NCI-H187 treated with DMSO at 0.1 percent for 48 hours (cell line): ENCODE measurements around the gene CUL9.

Source experiments
- DNase-seq: peaks from one replicate; lab custom pipeline; 2025; lab: John Stamatoyannopoulos, UW

Gene CUL9

GRCh38 chr6:43200541-43200940 lies 18.5 kb downstream of the CUL9 start:
- DNase-seq: no peak

- DNase-seq: no peak
These were observed 20.5 kb downstream of the CUL9 start for GRCh38 chr6:43202451-43202850.

GRCh38 chr6:43203029-43203717 lies 21.2 kb downstream of the CUL9 start:
- DNase-seq: no peak

GRCh38 chr6:43203718-43204095 lies 21.7 kb downstream of the CUL9 start:
- no peak for DNase-seq

GRCh38 chr6:43204271-43205105 lies 22.5 kb downstream of the CUL9 start:
- no peak for DNase-seq

GRCh38 chr6:43205849-43206248 lies 23.9 kb downstream of the CUL9 start:
- no peak for DNase-seq

- DNase-seq: no peak
These were observed 25.3 kb downstream of the CUL9 start for GRCh38 chr6:43207286-43207685.

GRCh38 chr6:43211955-43212354 lies 30.0 kb downstream of the CUL9 start:
- DNase-seq: no peak

GRCh38 chr6:43213431-43213830 lies 31.4 kb downstream of the CUL9 start:
- DNase-seq: no peak

- no peak for DNase-seq
These were observed 33.1 kb downstream of the CUL9 start for GRCh38 chr6:43215066-43215465.

- DNase-seq: no peak
These were observed 34.2 kb downstream of the CUL9 start for GRCh38 chr6:43216200-43216599.

- DNase-seq: no peak
These were observed 35.4 kb downstream of the CUL9 start for GRCh38 chr6:43217351-43217750.

GRCh38 chr6:43219119-43219518 lies 37.1 kb downstream of the CUL9 start:
- no peak for DNase-seq

- no peak for DNase-seq
These were observed 37.8 kb downstream of the CUL9 start for GRCh38 chr6:43219814-43220213.

- no peak for DNase-seq
These were observed 38.5 kb downstream of the CUL9 start for GRCh38 chr6:43220439-43220951.

GRCh38 chr6:43221046-43221972 lies 39.3 kb downstream of the CUL9 start:
- no peak for DNase-seq

GRCh38 chr6:43222418-43223059 lies 40.5 kb downstream of the CUL9 start:
- no peak for DNase-seq

- DNase-seq: no peak
These were observed 41.2 kb downstream of the CUL9 start for GRCh38 chr6:43223175-43223574.

GRCh38 chr6:43226192-43226851 lies 44.3 kb downstream of the CUL9 start:
- DNase-seq: no peak

- no peak for DNase-seq
These were observed 47.2 kb downstream of the CUL9 start, which contains the start of gene DNPH1 for GRCh38 chr6:43228951-43229802. Gene DNPH1 (minus strand): TSS chr6:43229481. CDS start chr6:43229456, 25 bp downstream.
